ENCODE results near the gene CFAP100.

The CFAP100 gene

GRCh38 chr3:126406389-126407296, 11.9 kb downstream of the CFAP100 start:
- DNase-seq = no peak

DNA sequence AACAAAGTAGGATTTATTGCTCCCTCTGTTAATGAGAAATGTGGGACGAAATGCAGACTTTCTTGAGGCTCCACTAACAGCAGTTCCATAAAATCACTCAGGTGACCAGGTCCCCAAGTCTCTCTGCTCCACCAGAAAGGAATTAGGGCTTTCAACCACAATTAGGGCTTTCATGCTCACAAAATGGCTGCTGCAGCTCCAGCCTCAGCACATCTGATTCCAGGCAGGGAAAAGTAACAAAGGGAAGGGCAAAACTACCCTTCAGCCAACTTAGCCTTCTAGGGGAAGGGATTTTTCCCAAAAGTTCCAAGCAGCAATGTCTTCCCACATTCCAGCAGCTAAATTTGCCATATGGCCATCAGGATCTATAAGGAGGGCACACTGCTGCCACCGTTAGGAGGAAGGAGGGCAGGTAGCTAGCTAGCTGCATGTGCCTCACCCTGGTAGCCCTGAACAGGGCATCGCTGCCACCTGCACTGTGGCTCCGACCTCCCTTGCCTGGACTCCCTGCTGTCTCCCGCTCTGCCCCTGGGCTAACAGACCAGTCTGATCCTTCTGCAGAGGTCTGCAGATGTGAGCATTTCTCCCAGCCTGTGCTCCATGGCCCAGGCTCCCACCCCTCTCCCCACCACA, 12.8 kb downstream of the CFAP100 start:
- no peak for DNase-seq

DNA sequence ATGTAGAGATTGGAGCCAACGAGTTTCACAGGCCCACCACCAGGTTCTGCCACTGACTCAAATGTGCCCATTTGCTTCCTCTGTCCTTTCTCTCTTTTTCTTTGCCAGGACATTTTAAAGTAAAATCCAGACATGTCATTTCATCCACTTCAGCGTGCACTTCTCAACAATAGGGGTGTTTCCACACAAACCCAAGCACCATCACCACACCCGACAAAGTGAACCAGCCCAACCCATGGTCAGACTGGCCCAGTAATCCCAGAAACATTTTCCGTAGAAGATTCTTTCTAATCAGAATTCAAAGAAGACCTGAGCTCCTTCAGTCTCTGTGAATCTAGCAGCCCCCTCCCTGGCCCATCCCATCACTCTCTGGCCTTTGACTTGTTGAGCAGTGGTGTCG, 13.4 kb downstream of the CFAP100 start:
- no peak for DNase-seq

GRCh38 chr3:126412841-126413692, 18.4 kb downstream of the CFAP100 start:
- no peak for DNase-seq

DNA sequence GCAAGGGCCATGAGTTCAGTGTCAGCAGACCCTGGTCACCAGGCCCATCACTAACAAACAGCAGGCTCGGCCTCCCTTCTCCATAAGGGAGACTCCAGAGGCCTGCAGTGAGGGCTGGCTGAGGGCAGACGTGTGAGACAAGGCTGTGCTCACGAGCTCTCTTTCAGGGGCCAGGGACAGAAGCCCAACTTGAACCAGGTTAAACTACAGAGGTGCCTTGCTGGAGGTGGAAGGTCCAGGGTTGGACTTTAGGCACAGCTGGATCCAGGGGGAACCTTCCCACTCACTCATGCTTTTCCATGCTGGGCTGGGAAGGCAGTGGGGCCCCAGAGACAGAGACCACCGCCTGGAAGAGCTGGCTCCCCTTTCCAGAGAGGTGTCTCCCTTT, 19.0 kb downstream of the CFAP100 start:
- DNase-seq = no peak

DNA sequence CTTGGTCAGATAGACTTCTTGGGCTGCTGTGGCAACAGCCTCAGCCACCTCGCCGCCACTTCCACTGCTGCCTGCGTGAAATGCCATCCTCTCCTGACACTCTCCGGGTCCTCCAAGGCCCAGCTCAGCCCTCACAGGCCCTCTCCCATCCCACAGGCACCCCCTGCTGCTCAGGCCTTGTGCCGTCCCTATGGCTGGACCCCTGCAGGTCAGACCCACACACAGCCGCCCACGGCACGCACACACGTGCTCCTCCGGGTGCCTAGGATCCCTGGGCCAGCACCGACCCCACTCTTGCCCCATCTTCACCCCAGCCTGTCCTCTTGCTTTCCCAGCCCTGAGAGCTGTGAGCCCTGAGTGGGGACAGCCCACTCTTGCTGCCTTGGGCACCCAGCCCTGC, 19.7 kb downstream of the CFAP100 start:
- DNase-seq = no peak

- DNase-seq = no peak
These were observed 20.4 kb downstream of the CFAP100 start for GRCh38 chr3:126414961-126415660.

GRCh38 chr3:126415661-126416591, 21.2 kb downstream of the CFAP100 start:
- DNase-seq = no peak

DNA sequence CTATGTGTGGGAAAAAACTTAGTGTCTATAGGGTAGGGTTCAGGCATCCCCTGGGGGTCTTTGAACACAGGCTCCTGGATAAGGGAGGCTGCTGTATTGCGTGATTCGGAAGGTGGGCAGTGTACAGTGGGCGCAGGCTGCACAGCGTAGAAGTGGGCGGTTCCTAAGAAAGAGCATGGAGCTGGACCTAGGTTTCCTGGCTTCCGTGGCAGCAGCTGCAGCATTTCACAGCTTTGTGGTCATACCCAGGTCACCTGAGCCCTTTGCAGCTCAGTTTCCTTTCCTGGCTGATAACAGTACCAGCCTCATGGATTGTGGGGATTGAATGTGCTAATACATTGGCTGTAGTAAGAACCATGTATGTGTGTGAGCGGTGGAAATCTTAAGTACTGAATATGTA, 22.2 kb downstream of the CFAP100 start:
- no peak for DNase-seq

DNA sequence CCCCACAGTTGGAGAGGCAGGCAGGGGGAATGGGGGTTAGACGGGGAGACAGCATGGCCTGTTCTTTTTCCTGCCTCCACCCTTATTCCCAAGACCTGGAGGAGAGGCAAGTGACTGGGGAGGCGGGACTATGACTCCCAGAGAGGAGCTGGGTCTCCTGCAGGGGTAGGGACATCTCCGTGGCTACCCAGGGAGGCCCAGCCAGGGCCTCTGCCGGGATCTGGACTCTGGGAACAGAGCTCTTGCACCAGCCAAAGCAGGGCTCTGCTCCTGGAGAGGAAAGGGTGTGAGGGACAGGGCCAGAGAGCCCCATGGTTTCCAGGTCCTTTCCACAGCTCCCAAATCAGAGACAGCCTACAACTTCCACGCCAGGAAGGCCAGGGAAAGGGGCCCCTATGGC, 22.8 kb downstream of the CFAP100 start:
- DNase-seq = no peak

DNA sequence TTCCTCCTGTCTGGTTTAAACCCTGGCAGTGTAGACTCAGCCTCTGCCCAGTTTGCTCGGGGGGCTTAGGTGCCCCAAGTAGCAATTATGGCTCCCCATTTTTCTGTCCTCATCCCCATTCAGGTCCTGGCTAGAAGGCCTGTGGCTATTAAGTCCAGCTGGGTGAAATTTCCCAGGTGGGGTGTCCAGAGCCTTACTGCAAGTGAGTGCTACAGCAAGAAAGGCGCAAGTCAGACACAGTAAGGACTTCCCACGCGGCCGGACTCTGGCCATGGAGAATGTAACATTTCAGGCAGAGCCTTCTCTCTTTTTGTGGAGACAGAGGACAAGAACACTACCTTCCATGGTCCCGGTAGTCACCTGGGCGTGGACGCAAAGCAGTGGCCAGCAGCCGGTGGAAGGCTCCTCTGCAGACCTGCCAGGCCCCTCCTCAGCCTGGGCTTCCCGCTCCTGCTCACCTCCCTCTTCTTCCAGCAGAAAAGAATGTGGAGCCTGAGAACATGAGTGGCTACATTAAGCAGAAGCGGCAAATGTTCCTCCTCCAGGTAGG, 23.3 kb downstream of the CFAP100 start:
- DNase-seq = no peak

- DNase-seq = no peak
These were observed 24.0 kb downstream of the CFAP100 start for GRCh38 chr3:126418661-126419131.

- DNase-seq = no peak
These were observed 24.5 kb downstream of the CFAP100 start for GRCh38 chr3:126419151-126419703.

DNA sequence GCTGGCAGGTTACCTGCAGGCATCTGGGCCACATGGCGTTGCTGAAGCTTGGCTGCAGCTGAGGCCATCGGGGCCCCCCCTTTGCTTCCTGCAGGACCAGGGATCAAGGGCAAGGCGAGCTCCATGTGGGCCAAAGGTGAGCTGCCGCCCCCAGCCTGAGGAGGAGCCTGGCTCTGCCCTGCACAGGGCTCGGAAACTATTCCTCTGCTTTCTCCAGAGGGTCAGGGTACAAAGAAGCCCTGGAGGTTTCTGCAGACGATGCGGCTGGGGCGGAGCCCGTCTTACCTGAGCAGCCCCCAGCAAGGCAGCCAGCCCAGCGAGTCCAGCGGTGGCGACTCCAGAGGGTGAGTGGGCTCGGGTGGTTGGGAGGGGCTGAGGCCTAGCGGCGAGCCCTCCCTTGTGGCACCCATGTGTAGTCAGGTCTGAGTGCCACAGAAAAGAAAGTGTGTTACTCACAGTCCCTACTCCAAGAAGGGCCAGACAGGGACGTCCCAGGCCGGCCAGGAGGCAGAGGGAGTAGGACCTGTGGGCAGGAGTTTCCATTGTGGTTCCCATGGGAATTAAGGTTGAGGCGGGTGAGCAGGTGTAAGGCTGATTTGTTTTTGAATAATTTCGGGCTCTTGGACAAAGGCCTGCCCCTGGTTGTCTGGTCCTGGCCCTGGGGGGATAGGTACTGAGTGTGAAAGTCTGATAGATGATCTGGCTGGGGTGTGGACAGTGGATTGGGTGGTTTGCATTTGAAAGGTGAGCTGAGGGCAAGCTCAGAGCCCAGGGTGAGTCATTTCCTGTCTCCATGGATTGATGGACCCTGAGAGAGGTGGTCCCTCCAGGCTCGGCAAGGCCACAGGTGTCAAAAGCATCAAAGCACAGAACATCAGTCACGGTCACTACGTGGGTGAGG, 25.4 kb downstream of the CFAP100 start:
- DNase-seq = no peak

GRCh38 chr3:126421573-126422119, 26.9 kb downstream of the CFAP100 start:
- DNase-seq = no peak

DNA sequence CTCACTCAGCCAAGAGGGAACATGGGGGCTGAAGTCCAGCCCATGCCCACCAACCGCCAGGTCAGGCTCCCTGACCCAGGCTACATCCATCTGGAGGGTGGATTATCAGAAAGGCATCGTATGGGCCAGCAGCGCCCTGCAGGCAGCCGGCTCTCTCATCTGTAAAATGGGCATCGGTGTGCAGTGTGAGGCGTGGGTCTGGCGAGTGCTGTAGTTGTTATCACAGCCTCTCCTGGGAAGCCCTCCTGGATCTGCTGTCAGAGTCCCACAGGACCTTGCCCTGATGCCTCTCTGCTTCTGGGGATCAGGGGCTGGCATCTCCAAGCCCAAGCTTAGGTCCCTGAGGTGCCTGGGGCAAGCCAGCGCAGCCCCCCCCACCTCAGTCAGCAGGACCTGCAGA, 27.4 kb downstream of the CFAP100 start:
- DNase-seq = no peak

GRCh38 chr3:126422571-126423091, 27.9 kb downstream of the CFAP100 start:
- DNase-seq = no peak

DNA sequence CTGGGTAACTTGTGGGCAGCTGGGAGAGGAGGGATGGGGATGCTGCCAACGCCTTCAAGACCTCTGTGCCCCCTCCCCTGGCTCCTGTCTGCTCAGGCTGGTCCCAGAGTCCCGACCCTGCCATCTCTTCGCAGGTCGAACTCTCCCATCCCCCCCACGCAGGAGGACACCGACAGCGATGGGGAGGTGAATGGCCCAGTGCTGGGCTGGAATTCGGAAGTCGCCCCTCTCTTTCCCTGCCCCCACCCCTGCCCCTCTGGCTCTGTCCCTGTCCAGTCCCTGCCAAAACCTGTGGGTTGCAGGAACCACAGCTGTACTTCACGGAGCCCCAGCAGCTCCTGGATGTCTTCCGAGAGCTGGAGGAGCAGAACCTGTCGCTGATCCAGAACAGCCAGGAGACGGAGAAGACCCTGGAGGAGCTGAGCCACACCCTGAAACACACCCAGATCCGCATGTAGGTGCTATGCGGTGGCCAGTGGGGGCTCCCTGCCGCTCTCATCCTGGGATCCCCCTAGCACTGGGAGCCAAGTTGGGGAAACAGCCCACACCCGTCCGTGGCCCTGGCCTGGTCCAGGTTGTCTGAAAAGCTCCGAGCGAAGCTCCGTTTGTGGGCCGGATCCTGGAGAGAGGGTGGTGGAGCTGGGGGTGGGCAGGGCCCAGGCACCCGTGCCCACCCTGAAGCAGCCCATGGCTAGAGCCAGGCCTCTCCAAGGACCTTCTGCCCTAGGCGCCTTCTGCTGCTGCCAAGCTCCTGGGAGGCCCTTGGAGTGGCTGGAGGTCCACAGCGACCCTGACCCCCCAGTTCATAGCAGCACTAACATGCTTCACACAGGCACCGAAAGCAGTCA, 28.7 kb downstream of the CFAP100 start:
- no peak for DNase-seq
